Nephron (organoid): Measurements from ENCODE around the gene CHIC2.

Source experiments
- H3K27ac Mint-ChIP-seq, 3 experiments: 2 replicates each; pipeline ENCODE4 v1.8.0; 2020; ENCODE audit warnings: mixed read lengths in 3 of 3, mild to moderate bottlenecking in 2 of 3, moderate library complexity in 1 of 3
- H3K27me3 Mint-ChIP-seq: 2 replicates; pipeline ENCODE4 v1.8.0; 2021; ENCODE audit warnings: low read depth, mild to moderate bottlenecking, moderate library complexity, mixed read lengths
- H3K36me3 Mint-ChIP-seq: 2 replicates; pipeline ENCODE4 v1.8.0; 2020; ENCODE audit warnings: low read depth, mixed read lengths
- H3K4me1 Mint-ChIP-seq: 2 replicates; pipeline ENCODE4 v1.8.0; 2020; ENCODE audit warnings: mixed read lengths
- H3K4me3 Mint-ChIP-seq, 3 experiments: 2 replicates each; pipeline ENCODE4 v1.8.0; 2020; ENCODE audit warnings: mild to moderate bottlenecking in 3 of 3, mixed read lengths in 3 of 3, moderate library complexity in 2 of 3
- H3K9me3 Mint-ChIP-seq: 2 replicates; pipeline ENCODE4 v1.8.0; 2020; ENCODE audit warnings: mixed read lengths
- CTCF ChIP-seq, 3 experiments: fragments of 200-600 bp; sonication (generic); IDR thresholded peaks; one replicate each; pipeline ENCODE4 v1.5.0; 2021; ENCODE audit warnings: antibody characterized with exemption in 3 of 3; ENCODE audit not compliant: unreplicated experiment in 3 of 3

CHIC2 gene

DNA sequence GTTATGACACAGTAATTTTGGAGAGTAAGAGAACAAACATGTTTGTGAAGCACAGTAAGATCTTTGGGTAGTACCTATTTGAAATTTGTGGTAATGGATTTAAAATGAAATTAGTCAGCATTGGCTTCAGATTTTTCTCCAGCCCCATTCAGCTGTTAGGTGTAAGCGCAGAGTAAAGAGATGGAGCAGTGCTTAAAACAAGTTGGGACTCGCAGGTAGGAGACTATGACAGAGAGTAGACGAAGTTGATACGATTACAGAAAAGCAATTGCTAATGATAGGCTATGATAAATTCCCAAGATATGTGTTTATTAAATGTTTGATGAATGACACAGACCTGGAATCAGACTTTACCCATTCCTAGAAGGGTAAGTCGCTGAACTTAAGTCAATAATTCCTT is 72.6 kb downstream of the CHIC2 start:
- Mint-ChIP-seq H3K4me3 (no peak overlapping the region), H3K9me3 (no peaks in the 10 kb centered on the region), H3K4me1 (no peaks in the 10 kb centered on the region), H3K36me3 (peaks cover 4% of the 10 kb centered on the region), H3K27me3 (no peaks in the 10 kb centered on the region), H3K27ac (no peak overlapping the region)
- no peak for TF ChIP-seq CTCF (IDR thresholded peaks at IDR 0.05; ENCODE audit: unreplicated experiment in 3 of 3)

- H3K36me3 Mint-ChIP-seq, result peaks cover 4% of the 10 kb centered on the region
- TF ChIP-seq CTCF (IDR thresholded peaks at IDR 0.05; ENCODE audit: unreplicated experiment in 3 of 3), result no peak
- no peaks in the 10 kb centered on the region for H3K4me1 Mint-ChIP-seq
- no peak overlapping the region for H3K4me3 Mint-ChIP-seq
- H3K27me3 Mint-ChIP-seq, result no peaks in the 10 kb centered on the region
- H3K27ac Mint-ChIP-seq, result no peak overlapping the region
- H3K9me3 Mint-ChIP-seq, result no peaks in the 10 kb centered on the region
Measured at GRCh38 chr4:53990641-53991040, 73.8 kb downstream of the CHIC2 start.

DNA sequence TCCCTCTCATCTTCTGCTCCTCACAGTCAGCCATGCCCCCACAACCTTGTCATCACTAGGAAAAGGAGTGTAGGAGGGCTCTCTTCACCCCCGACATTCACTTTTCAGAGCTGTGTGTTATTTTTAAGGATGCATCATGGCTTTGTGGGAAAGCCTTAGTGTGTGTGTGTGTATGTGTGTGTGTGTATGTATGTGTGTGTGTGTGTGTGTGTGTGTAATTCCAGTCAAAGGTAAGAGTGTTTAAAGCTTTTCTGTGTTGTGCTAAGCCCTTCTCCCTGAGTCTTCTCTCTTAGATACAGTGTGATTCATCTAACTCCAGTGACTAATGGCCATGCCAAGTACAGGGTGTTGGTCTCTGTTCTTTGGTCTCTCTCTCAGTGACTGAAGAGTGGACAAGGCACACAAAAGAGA is 76.6 kb downstream of the CHIC2 start:
- H3K36me3 Mint-ChIP-seq, result no peaks in the 10 kb centered on the region
- no peaks in the 10 kb centered on the region for H3K27me3 Mint-ChIP-seq
- H3K4me3 Mint-ChIP-seq, result no peak overlapping the region
- TF ChIP-seq CTCF (IDR thresholded peaks at IDR 0.05; ENCODE audit: unreplicated experiment in 3 of 3), result no peak
- no peaks in the 10 kb centered on the region for H3K4me1 Mint-ChIP-seq
- H3K9me3 Mint-ChIP-seq, result no peaks in the 10 kb centered on the region
- no peak overlapping the region for H3K27ac Mint-ChIP-seq

DNA sequence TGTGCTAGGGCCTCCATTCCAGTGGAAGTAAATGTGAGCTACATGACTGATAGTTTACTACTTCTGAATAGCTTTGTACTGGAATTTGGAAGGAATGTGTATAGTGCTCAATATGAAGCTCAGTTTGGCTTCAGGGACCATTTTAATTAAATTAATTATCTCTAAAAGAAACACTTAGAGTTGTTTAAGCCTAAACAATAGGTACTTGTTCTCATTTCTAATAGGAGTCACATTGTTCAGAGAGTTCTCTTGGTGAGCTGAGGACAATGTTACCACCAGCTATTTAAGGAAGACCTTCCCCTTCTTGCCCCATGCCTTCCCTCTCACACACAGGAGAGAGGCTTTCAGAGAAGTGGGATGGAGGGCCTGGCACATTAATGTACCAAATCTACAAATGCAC is 78.3 kb downstream of the CHIC2 start:
- no peaks in the 10 kb centered on the region for H3K36me3 Mint-ChIP-seq
- TF ChIP-seq CTCF (IDR thresholded peaks at IDR 0.05; ENCODE audit: unreplicated experiment in 3 of 3), result no peak
- no peaks in the 10 kb centered on the region for H3K27me3 Mint-ChIP-seq
- no peak overlapping the region for H3K4me3 Mint-ChIP-seq
- H3K4me1 Mint-ChIP-seq, result no peaks in the 10 kb centered on the region
- H3K27ac Mint-ChIP-seq, result no peak overlapping the region
- H3K9me3 Mint-ChIP-seq, result no peaks in the 10 kb centered on the region

DNA sequence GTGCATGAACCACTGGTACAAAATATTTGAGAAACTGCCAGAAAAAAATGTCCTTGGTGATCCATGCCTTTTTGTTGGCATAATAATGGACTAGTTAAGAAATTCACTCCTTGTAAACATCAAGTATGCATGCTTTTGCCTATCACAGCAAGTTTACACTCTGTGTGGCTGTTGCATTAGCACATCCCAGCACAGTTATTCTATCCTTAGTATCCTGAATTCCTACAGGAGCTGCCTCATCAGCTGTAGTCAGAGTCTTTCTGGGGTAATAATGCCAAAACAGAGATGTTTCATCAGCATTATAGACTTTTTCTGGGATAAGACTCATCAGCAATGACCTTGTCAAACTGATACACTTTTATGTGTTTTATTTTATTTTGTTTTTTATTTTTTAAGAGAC is 82.8 kb downstream of the CHIC2 start:
- no peaks in the 10 kb centered on the region for H3K27me3 Mint-ChIP-seq

More for the DNA sequence above, 82.8 kb downstream of the CHIC2 start:
- Mint-ChIP-seq H3K9me3 (no peaks in the 10 kb centered on the region), H3K4me1 (no peaks in the 10 kb centered on the region), H3K27ac (no peak overlapping the region), H3K36me3 (no peaks in the 10 kb centered on the region), H3K4me3 (no peak overlapping the region)
- no peak for TF ChIP-seq CTCF (IDR thresholded peaks at IDR 0.05; ENCODE audit: unreplicated experiment in 3 of 3)
